ENCODE measurements around the gene HOXA9.
A peak's percentile ranks its signal among the peaks of the same experiment; 100 is the strongest.

Gene HOXA9

GRCh38 chr7:27171637-27172314 lies 6.4 kb upstream of the HOXA9 start:
- peak overlapping the region; percentile 60 for H3K4me3 ChIP-seq (ENCODE audit: control insufficient read depth, low read depth, low read length)
- TF ChIP-seq CTCF (conservative IDR thresholded peaks at IDR 0.05; ENCODE audit: control insufficient read depth, insufficient read depth, low read depth, low read length) = no peak
- DNase-seq (ENCODE audit: low read depth) = peak; percentile 41

- peak overlapping the region; percentile 60 for H3K4me3 ChIP-seq (ENCODE audit: control insufficient read depth, low read depth, low read length)
- no peak for TF ChIP-seq CTCF (conservative IDR thresholded peaks at IDR 0.05; ENCODE audit: control insufficient read depth, insufficient read depth, low read depth, low read length)
- DNase-seq (ENCODE audit: low read depth) = peak; percentile 30
Measured at GRCh38 chr7:27171325-27171636, 5.9 kb upstream of the HOXA9 start.

- no peak for TF ChIP-seq CTCF (conservative IDR thresholded peaks at IDR 0.05; ENCODE audit: control insufficient read depth, insufficient read depth, low read depth, low read length)
- DNase-seq (ENCODE audit: low read depth) = peak; percentile 20
- peak overlapping the region; percentile 60 for H3K4me3 ChIP-seq (ENCODE audit: control insufficient read depth, low read depth, low read length)
Measured at GRCh38 chr7:27170426-27171324, 5.3 kb upstream of the HOXA9 start.

- DNase-seq (ENCODE audit: low read depth) = peak; percentile 51
- TF ChIP-seq CTCF (conservative IDR thresholded peaks at IDR 0.05; ENCODE audit: control insufficient read depth, insufficient read depth, low read depth, low read length) = no peak
- H3K4me3 ChIP-seq (ENCODE audit: control insufficient read depth, low read depth, low read length) = peak overlapping the region; percentile 60
Measured at GRCh38 chr7:27169658-27170425, 4.5 kb upstream of the HOXA9 start.

- no peak for TF ChIP-seq CTCF (conservative IDR thresholded peaks at IDR 0.05; ENCODE audit: control insufficient read depth, insufficient read depth, low read depth, low read length)
- H3K4me3 ChIP-seq (ENCODE audit: control insufficient read depth, low read depth, low read length) = peak overlapping the region; percentile 60
- peak; percentile 75 for DNase-seq (ENCODE audit: low read depth)
Measured at GRCh38 chr7:27168265-27168947, 3.1 kb upstream of the HOXA9 start.

GRCh38 chr7:27167916-27168264 lies 2.6 kb upstream of the HOXA9 start:
- no peak for TF ChIP-seq CTCF (conservative IDR thresholded peaks at IDR 0.05; ENCODE audit: control insufficient read depth, insufficient read depth, low read depth, low read length)
- peak overlapping the region; percentile 60 for H3K4me3 ChIP-seq (ENCODE audit: control insufficient read depth, low read depth, low read length)
- DNase-seq (ENCODE audit: low read depth) = peak; percentile 83

Measured in fibroblast of mammary gland (primary cell).